GM12878 (cell line): ENCODE data around the gene RNF115. TPM values are rescaled to one million over a fixed set of nuclear protein-coding genes. Genes with fewer than 3 reads are reported as not detected.

Source experiments
- ATAC-seq: fragments of 200-7000 bp; cut with Tn5 transposase; 3 replicates; pipeline ENCODE4 v1.9.1; 2020; ENCODE audit warnings: mild to moderate bottlenecking, moderate library complexity
- BruUV-seq: library from RNA; stranded (reverse); fragments of 400-500 nt; replicated peaks from 2 replicates; lab custom pipeline; 2021; lab: Mats Ljungman, UMichigan
- CTCF ChIA-PET: fragments of 300-600 bp; sonication (Branson Sonifier 250); formaldehyde crosslinking; extraction: SDS; loops from one replicate; lab custom pipeline; 2021; ENCODE audit warnings: inconsistent platforms; lab: Yijun Ruan, JAX
- POLR2A ChIA-PET: fragments of 350-600 bp; formaldehyde crosslinking; extraction: SDS; loops from one replicate; lab custom pipeline; 2021; ENCODE audit warnings: inconsistent platforms; lab: Charles Lee
- RAD21 ChIA-PET: fragments of 300-600 bp; sonication (Branson Sonifier 250); formaldehyde crosslinking; loops from one replicate; lab custom pipeline; 2023; ENCODE audit warnings: antibody characterized with exemption; ENCODE audit not compliant: unreplicated experiment; lab: Charles Lee
- SMC1A ChIA-PET: fragments of 300-600 bp; sonication (Branson Sonifier 250); formaldehyde crosslinking; loops from one replicate; lab custom pipeline; 2023; ENCODE audit not compliant: unreplicated experiment, uncharacterized antibody; lab: Charles Lee
- DNase-seq: peaks from one replicate; pipeline ENCODE4 v3.0.0-alpha.2; 2011; ENCODE audit warnings: low read depth, low spot score
- FAIRE-seq: peaks from 3 replicates; lab custom pipeline; 2011; peaks lifted over from hg19 to GRCh38; lab: Jason Lieb, UNC
- H2AFZ ChIP-seq: 2 replicates; pipeline ENCODE4 v1.6.0; 2011; ENCODE audit warnings: low read depth, low read length, control low read depth; ENCODE audit not compliant: control insufficient read depth
- H3K27ac ChIP-seq: 2 replicates; pipeline ENCODE4 v1.5.1; 2011; ENCODE audit warnings: control low read depth; ENCODE audit not compliant: control insufficient read depth, insufficient read depth
- H3K27me3 ChIP-seq, 2 experiments: replicated peaks in 1 of 2; 2 replicates each; pipeline versions ENCODE4 v1.6.0 to v1.6.1; 2011; ENCODE audit warnings: low read length in 1 of 2; ENCODE audit not compliant: control insufficient read depth in 2 of 2, insufficient read depth in 2 of 2
- H3K36me3 ChIP-seq, 2 experiments: 2 replicates each; pipeline ENCODE4 v1.5.1; 2011; ENCODE audit warnings: low read length in 1 of 2; ENCODE audit not compliant: control insufficient read depth in 2 of 2, insufficient read depth in 2 of 2
- H3K4me1 ChIP-seq: 2 replicates; pipeline ENCODE4 v1.6.1; 2011; ENCODE audit warnings: mild to moderate bottlenecking, low read length, moderate library complexity, mixed read lengths; ENCODE audit not compliant: control insufficient read depth, insufficient read depth
- H3K4me2 ChIP-seq: 2 replicates; pipeline ENCODE4 v1.6.0; 2011; ENCODE audit warnings: control low read depth; ENCODE audit not compliant: control insufficient read depth, insufficient read depth
- H3K4me3 ChIP-seq: fragments of 200-600 bp; sonication (generic); 2 replicates; pipeline ENCODE4 v1.5.1; 2016
- H3K79me2 ChIP-seq: 2 replicates; pipeline ENCODE4 v1.6.0; 2011; ENCODE audit warnings: low read length; ENCODE audit not compliant: control insufficient read depth, insufficient read depth
- H3K9ac ChIP-seq: 2 replicates; pipeline ENCODE4 v1.8.0; 2011; ENCODE audit warnings: low read length, control low read depth, mixed read lengths; ENCODE audit not compliant: control insufficient read depth, insufficient read depth
- H3K9me3 ChIP-seq: replicated peaks from 3 replicates; pipeline ENCODE4 v1.5.1; 2011; ENCODE audit warnings: mild to moderate bottlenecking, low read length; ENCODE audit not compliant: control insufficient read depth, insufficient read depth
- H4K20me1 ChIP-seq: 2 replicates; pipeline ENCODE4 v1.6.0; 2011; ENCODE audit not compliant: control insufficient read depth, insufficient read depth
- CBFB ChIP-seq: IDR thresholded peaks from 2 replicates; pipeline ENCODE4 v1.6.1; 2016; ENCODE audit warnings: antibody characterized with exemption, low read depth
- CBX3 ChIP-seq: fragments of 200-600 bp; sonication (generic); IDR thresholded peaks from 2 replicates; pipeline ENCODE4 v1.6.1; 2016; ENCODE audit warnings: low read depth, borderline replicate concordance
- EED ChIP-seq: sonication (generic); IDR thresholded peaks from 2 replicates; pipeline ENCODE4 v1.6.1; 2016; ENCODE audit warnings: antibody characterized with exemption, low read depth
- EZH2 ChIP-seq: IDR thresholded peaks from 2 replicates; pipeline ENCODE4 v1.6.1; 2012; ENCODE audit warnings: low read depth, mild to moderate bottlenecking, control low read depth, inconsistent platforms, low read length, borderline replicate concordance; ENCODE audit not compliant: control insufficient read depth
- RAD21 ChIP-seq: IDR thresholded peaks from 2 replicates; pipeline ENCODE4 v1.6.1; 2011; ENCODE audit warnings: mild to moderate bottlenecking, low read depth, low read length, moderate library complexity; ENCODE audit not compliant: insufficient read depth
- RAD51 ChIP-seq: fragments of 450-650 bp; IDR thresholded peaks from 2 replicates; pipeline ENCODE4 v1.6.1; 2016; ENCODE audit warnings: moderate library complexity, mild to moderate bottlenecking, inconsistent platforms
- RCOR1 ChIP-seq: conservative IDR thresholded peaks from 2 replicates; pipeline ENCODE4 v1.6.1; 2012; ENCODE audit warnings: low read depth, low read length, improper control_type of control experiment
- RFX5 ChIP-seq: IDR thresholded peaks from 2 replicates; pipeline ENCODE4 v1.6.1; 2011; ENCODE audit warnings: low read depth, low read length, improper control_type of control experiment
- YBX1 ChIP-seq: fragments of 450-650 bp; IDR thresholded peaks from 2 replicates; pipeline ENCODE4 v1.6.1; 2016; ENCODE audit warnings: antibody characterized with exemption
- ZNF207 ChIP-seq: fragments of 450-650 bp; IDR thresholded peaks from 2 replicates; pipeline ENCODE4 v1.6.1; 2014; ENCODE audit warnings: antibody characterized with exemption, mild to moderate bottlenecking, borderline replicate concordance
- WGBS: methylation state at CpG from one replicate; pipeline ENCODE4 v1.1.6; 2016; ENCODE audit warnings: low lambda C conversion rate; ENCODE audit not compliant: insufficient replicate concordance, insufficient coverage; ENCODE audit errors: missing lambda C conversion rate; 5-methylcytosine and 5-hydroxymethylcytosine counted together
- in situ Hi-C: fragments of 300-500 bp; cut with MboI; formaldehyde crosslinking; loops from 9 replicates; pipeline ENCODE4 v1.14.3; 2018; ENCODE audit warnings: mixed read lengths
- intact Hi-C: fragments of 100-400 bp; cut with micrococcal nuclease; formaldehyde crosslinking; loops from one replicate; pipeline ENCODE4 v1.14.2; 2022; ENCODE audit not compliant: unreplicated experiment
- polyA plus RNA-seq, 11 experiments: library from polyadenylated mRNA; depleted of rRNA in 4 of 11; unstranded in 6 of 11; stranded (reverse) in 5 of 11; fragments of >200 nt; fragmentation: Nextera tagmentation in 4 of 11; fragmentation: Illumina TruSeq in 1 of 11; extraction: Ambion mirVana in 4 of 11; extraction: Trizol in 1 of 11; gene quantifications; 1 replicate in 1 of 11; 2 replicates in 10 of 11; pipeline versions ENCODE4 v1.2.1 to v1.2.3, GENCODE V29; 2011 to 2016; ENCODE audit warnings: inconsistent platforms in 2 of 11, missing spikeins in 2 of 11, low read depth in 1 of 11
- total RNA-seq, 4 experiments: library from RNA; depleted of rRNA in 3 of 4; stranded (reverse); fragments of >200 nt in 3 of 4; fragmentation: Illumina TruSeq in 1 of 4; extraction: Trizol in 1 of 4; gene quantifications; 2 replicates each; pipeline versions ENCODE4 v1.2.1 to v1.2.3, GENCODE V29; 2013 to 2021
- TF ChIP-seq, protein P1 (sequence below): IDR thresholded peaks from 2 replicates; pipeline ENCODE4 v1.6.1; 2011; ENCODE audit warnings: low read depth, mild to moderate bottlenecking, low read length, moderate library complexity, borderline replicate concordance; ENCODE audit errors: extremely low read depth
- TF ChIP-seq, protein P2 (sequence below): fragments of 450-650 bp; IDR thresholded peaks from 2 replicates; pipeline ENCODE4 v1.6.1; 2017; ENCODE audit warnings: low read depth, mild to moderate bottlenecking, moderate library complexity
- TF ChIP-seq, protein P3 (sequence below): fragments of 450-650 bp; IDR thresholded peaks from 2 replicates; pipeline ENCODE4 v1.6.1; 2018; ENCODE audit warnings: mild to moderate bottlenecking, low read depth, moderate library complexity; ENCODE audit not compliant: partially characterized antibody

RNF115 gene
- total and polyA plus RNA-seq, 10 of the 15 experiments (the other 5 are each of a cell fraction or from before 2014, with no cell fraction given) = 3.4 to 22.0 (median 12.9) TPM

- no peak overlapping the region for H2AFZ ChIP-seq
- DNase-seq = no peak
- in situ Hi-C loops (loop anchor here (5.0 kb wide), 1 partner anchor 50 kb away; no protein-coding TSS in a partner anchor), intact Hi-C loops (no loop called here)
- no TSS peak for BruUV-seq
- ATAC-seq = no peak
- ChIA-PET RAD21 (no interaction called here), CTCF (no interaction called here), SMC1A (interaction anchor here (0.5 to 1.8 kb wide), 2 partner anchors 12 to 618 kb away, joined by 3 to 5 read pairs; no protein-coding TSS in a partner anchor), POLR2A (no interaction called here)
- TF ChIP-seq, protein P1, sequence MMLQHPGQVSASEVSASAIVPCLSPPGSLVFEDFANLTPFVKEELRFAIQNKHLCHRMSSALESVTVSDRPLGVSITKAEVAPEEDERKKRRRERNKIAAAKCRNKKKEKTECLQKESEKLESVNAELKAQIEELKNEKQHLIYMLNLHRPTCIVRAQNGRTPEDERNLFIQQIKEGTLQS = no peak
- TF ChIP-seq RCOR1 (no peak), RAD21 (no peak), YBX1 (no peak), CBFB (no peak), ZNF207 (no peak), EZH2 (no peak), RAD51 (no peak), EED (no peak), CBX3 (no peak), RFX5 (no peak)
- TF ChIP-seq, protein P2, sequence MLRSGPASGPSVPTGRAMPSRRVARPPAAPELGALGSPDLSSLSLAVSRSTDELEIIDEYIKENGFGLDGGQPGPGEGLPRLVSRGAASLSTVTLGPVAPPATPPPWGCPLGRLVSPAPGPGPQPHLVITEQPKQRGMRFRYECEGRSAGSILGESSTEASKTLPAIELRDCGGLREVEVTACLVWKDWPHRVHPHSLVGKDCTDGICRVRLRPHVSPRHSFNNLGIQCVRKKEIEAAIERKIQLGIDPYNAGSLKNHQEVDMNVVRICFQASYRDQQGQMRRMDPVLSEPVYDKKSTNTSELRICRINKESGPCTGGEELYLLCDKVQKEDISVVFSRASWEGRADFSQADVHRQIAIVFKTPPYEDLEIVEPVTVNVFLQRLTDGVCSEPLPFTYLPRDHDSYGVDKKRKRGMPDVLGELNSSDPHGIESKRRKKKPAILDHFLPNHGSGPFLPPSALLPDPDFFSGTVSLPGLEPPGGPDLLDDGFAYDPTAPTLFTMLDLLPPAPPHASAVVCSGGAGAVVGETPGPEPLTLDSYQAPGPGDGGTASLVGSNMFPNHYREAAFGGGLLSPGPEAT = no peak
- TF ChIP-seq, protein P3, sequence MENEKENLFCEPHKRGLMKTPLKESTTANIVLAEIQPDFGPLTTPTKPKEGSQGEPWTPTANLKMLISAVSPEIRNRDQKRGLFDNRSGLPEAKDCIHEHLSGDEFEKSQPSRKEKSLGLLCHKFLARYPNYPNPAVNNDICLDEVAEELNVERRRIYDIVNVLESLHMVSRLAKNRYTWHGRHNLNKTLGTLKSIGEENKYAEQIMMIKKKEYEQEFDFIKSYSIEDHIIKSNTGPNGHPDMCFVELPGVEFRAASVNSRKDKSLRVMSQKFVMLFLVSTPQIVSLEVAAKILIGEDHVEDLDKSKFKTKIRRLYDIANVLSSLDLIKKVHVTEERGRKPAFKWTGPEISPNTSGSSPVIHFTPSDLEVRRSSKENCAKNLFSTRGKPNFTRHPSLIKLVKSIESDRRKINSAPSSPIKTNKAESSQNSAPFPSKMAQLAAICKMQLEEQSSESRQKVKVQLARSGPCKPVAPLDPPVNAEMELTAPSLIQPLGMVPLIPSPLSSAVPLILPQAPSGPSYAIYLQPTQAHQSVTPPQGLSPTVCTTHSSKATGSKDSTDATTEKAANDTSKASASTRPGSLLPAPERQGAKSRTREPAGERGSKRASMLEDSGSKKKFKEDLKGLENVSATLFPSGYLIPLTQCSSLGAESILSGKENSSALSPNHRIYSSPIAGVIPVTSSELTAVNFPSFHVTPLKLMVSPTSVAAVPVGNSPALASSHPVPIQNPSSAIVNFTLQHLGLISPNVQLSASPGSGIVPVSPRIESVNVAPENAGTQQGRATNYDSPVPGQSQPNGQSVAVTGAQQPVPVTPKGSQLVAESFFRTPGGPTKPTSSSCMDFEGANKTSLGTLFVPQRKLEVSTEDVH = no peak
- H3K27ac ChIP-seq = no peak overlapping the region
- H3K36me3 ChIP-seq = peaks cover 0 to 12% of the 10 kb centered on the region in 2 experiments; a peak in 2 of 4 replicates
- FAIRE-seq = no peak
- H3K27me3 ChIP-seq = no peaks in the 10 kb centered on the region
- no peaks in the 10 kb centered on the region for H3K79me2 ChIP-seq
- no peaks in the 10 kb centered on the region for H3K9me3 ChIP-seq
- no peaks in the 10 kb centered on the region for H4K20me1 ChIP-seq
- H3K4me1 ChIP-seq = peaks cover 10% of the 10 kb centered on the region
- WGBS = 77% methylated on average over 10 of the region's 10 CpGs
- H3K9ac ChIP-seq = no peak overlapping the region
- no peak overlapping the region for H3K4me2 ChIP-seq
- no peak overlapping the region for H3K4me3 ChIP-seq
These were observed 41.4 kb downstream of the RNF115 start for GRCh38 chr1:145782272-145783099.
